CD4-positive, alpha-beta memory T cell (primary cell): ENCODE measurements around the gene TPX2. TPM values are rescaled to one million over a fixed set of nuclear protein-coding genes. Genes with fewer than 3 reads are reported as not detected.

Experiments used
- CTCF ChIA-PET: fragments of 350-600 bp; sonication (Branson Sonifier 250); formaldehyde crosslinking; loops from one replicate; lab custom pipeline; 2021; ENCODE audit warnings: inconsistent platforms; ENCODE audit not compliant: partially characterized antibody; lab: Charles Lee
- POLR2A ChIA-PET: fragments of 350-600 bp; sonication (Branson Sonifier 250); formaldehyde crosslinking; loops from one replicate; lab custom pipeline; 2021; ENCODE audit not compliant: partially characterized antibody; lab: Charles Lee
- DNase-seq, 5 donors: peaks; one replicate each; pipeline versions ENCODE4 v3.0.0 to v3.0.0-alpha.2; 2020 to 2022; ENCODE audit warnings: mixed read lengths in 1 of 5
- H3K27ac ChIP-seq: one replicate; pipeline ENCODE4 v1.7.0; 2013; ENCODE audit warnings: low read depth, low read length
- H3K27me3 ChIP-seq: 2 replicates; pipeline ENCODE4 v1.7.0; 2013; ENCODE audit warnings: mild to moderate bottlenecking, low read length, moderate library complexity; ENCODE audit not compliant: insufficient read depth
- H3K36me3 ChIP-seq: 2 replicates; pipeline ENCODE4 v1.7.0; 2013; ENCODE audit warnings: mild to moderate bottlenecking, low read length, moderate library complexity; ENCODE audit not compliant: insufficient read depth
- H3K4me1 ChIP-seq: 2 replicates; pipeline ENCODE4 v1.7.0; 2013; ENCODE audit warnings: mild to moderate bottlenecking, low read length, moderate library complexity; ENCODE audit not compliant: insufficient read depth
- H3K4me3 ChIP-seq, 2 donors: one replicate each; pipeline ENCODE4 v1.7.0; 2013; ENCODE audit warnings: low read length in 2 of 2, mild to moderate bottlenecking in 1 of 2
- H3K9me3 ChIP-seq, 2 donors: one replicate each; pipeline ENCODE4 v1.7.0; 2013; ENCODE audit warnings: low read length in 2 of 2, control low read depth in 1 of 2; ENCODE audit not compliant: control insufficient read depth in 1 of 2
- H3K27ac Mint-ChIP-seq, 7 donors: one replicate each; pipeline ENCODE4 v1.8.0; 2020 to 2021; ENCODE audit warnings: mixed read lengths in 7 of 7, mild to moderate bottlenecking in 6 of 7, inconsistent platforms in 3 of 7, moderate library complexity in 3 of 7
- H3K27me3 Mint-ChIP-seq, 2 donors: one replicate each; pipeline ENCODE4 v1.8.0; 2020 to 2021; ENCODE audit warnings: mixed read lengths in 2 of 2
- H3K36me3 Mint-ChIP-seq, 2 donors: one replicate each; pipeline ENCODE4 v1.8.0; 2020 to 2021; ENCODE audit warnings: mixed read lengths in 2 of 2, inconsistent platforms in 1 of 2, mild to moderate bottlenecking in 1 of 2
- H3K4me1 Mint-ChIP-seq, 4 donors: one replicate each; pipeline ENCODE4 v1.8.0; 2020 to 2021; ENCODE audit warnings: mixed read lengths in 4 of 4, mild to moderate bottlenecking in 1 of 4
- H3K4me3 Mint-ChIP-seq, 8 donors: one replicate each; pipeline ENCODE4 v1.8.0; 2020 to 2021; ENCODE audit warnings: mixed read lengths in 8 of 8, mild to moderate bottlenecking in 7 of 8, moderate library complexity in 6 of 8, inconsistent platforms in 3 of 8
- H3K9me3 Mint-ChIP-seq, 8 donors: one replicate each; pipeline ENCODE4 v1.8.0; 2020 to 2021; ENCODE audit warnings: mixed read lengths in 8 of 8, mild to moderate bottlenecking in 5 of 8, inconsistent platforms in 3 of 8, moderate library complexity in 1 of 8
- intact Hi-C: fragments of 100-400 bp; cut with micrococcal nuclease; formaldehyde crosslinking; loops from one replicate; pipeline ENCODE4 v1.15.1; 2023
- polyA plus RNA-seq, 2 donors: library from polyadenylated mRNA; unstranded; fragments of 300-500 nt; fragmentation: Illumina TruSeq; gene quantifications; one replicate each; pipeline ENCODE4 v1.2.3, GENCODE V29; 2021
- total RNA-seq, 2 experiments: library from RNA; stranded (reverse); gene quantifications; one replicate each; pipeline ENCODE4 v1.2.3, GENCODE V29; 2021

TPX2 gene
- total and polyA plus RNA-seq, 4 experiments from 2014 or later: 0.30 to 0.85 (median 0.60) TPM

DNA sequence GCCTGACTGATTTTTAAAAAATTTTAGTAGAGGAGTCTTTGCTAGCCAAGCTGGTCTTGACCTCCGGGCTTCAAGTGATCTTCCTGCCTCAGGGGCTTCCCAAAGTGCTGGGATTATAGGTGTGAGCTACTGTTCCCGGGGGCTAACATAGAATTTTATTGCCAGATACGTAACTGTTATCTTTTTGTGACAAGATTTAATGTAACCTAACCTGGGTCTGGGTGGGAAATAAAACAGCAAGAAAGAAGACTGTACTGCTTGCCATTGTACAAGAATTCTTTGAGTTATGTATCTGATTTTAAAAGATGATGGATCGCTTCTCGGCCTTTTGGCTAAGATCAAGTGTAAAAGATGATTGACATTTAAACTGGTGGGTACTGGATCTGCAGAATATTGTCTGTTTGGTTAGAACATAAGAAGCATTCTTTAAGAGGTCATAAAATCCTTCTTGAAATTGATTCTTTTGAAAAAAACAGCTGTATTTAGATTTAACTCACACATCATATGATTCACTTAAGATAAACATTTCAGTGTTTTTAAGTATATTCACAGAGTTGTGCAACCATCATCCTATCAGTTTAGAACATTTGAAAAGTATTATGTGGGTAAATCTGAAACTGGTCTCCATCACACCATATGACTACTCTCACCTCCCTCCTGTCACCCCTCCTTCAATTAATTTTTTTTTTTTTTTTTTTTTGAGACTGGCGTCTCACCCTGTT lies 21.6 kb downstream of the TPX2 start:
- intact Hi-C loops: no loop called here
- POLR2A ChIA-PET: no interaction called here
- Mint-ChIP-seq H3K9me3 (peaks cover 0 to 2% (median 0%) of the 10 kb centered on the region in 8 donors), H3K4me1 (peaks cover 0 to 8% (median 3%) of the 10 kb centered on the region in 4 donors), H3K36me3 (no peaks in the 10 kb centered on the region), H3K27ac (peak overlapping the region in 1 of 7 donors; percentile 7), H3K27me3 (no peaks in the 10 kb centered on the region), H3K4me3 (no peak overlapping the region)
- Histone ChIP-seq H3K9me3 (no peaks in the 10 kb centered on the region), H3K27ac (no peak overlapping the region), H3K4me1 (no peaks in the 10 kb centered on the region), H3K36me3 (no peaks in the 10 kb centered on the region), H3K4me3 (no peak overlapping the region), H3K27me3 (no peaks in the 10 kb centered on the region)
- CTCF ChIA-PET: no interaction called here
- no peak for DNase-seq

DNA sequence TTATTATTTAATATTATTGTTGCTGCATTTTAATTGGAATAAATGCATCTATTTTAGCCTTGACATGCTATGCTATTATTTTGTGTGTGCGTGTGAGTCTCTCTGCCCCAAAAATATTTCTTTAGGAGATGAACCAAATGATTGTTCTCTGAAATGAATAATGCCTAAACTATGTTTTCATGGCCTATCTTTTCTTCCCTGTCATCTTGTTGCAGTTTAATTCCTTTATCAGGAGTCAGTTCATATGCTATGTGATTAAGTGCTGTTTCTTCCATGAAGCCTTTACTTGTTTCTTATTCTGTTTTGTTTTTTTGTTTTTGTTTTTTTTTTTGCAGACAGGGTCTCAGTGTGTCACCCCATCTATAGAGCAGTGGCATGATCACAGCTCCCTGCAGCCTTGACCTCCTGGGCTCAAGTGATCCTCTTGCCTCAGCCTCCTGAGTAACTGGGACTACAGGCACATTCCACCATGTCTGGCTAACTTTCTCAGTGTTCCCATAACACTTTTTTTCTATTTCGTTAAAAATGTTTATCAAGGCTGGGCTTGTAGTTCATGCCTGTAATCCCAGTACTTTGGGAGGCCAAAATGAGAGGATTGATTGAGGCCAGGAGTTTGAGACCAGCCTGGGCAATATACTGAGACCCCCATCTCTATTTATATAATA lies 25.7 kb downstream of the TPX2 start:
- Histone ChIP-seq H3K27ac (no peak overlapping the region), H3K36me3 (no peaks in the 10 kb centered on the region), H3K9me3 (no peaks in the 10 kb centered on the region), H3K27me3 (no peaks in the 10 kb centered on the region), H3K4me1 (peaks cover under 1% of the 10 kb centered on the region), H3K4me3 (no peak overlapping the region)
- no peak overlapping the region for H3K4me3 Mint-ChIP-seq
- no peak for DNase-seq
- ChIA-PET POLR2A (no interaction called here), CTCF (no interaction called here)
- H3K9me3 Mint-ChIP-seq: peaks cover 0 to 2% (median 0%) of the 10 kb centered on the region in 8 donors
- no peak overlapping the region for H3K27ac Mint-ChIP-seq
- intact Hi-C loops: no loop called here
- H3K4me1 Mint-ChIP-seq: peaks cover 0 to 5% (median 1%) of the 10 kb centered on the region in 4 donors
- H3K36me3 Mint-ChIP-seq: no peaks in the 10 kb centered on the region
- H3K27me3 Mint-ChIP-seq: no peaks in the 10 kb centered on the region

- Histone ChIP-seq H3K4me3 (no peak overlapping the region), H3K9me3 (no peaks in the 10 kb centered on the region), H3K4me1 (peaks cover 4% of the 10 kb centered on the region), H3K36me3 (no peaks in the 10 kb centered on the region), H3K27me3 (no peaks in the 10 kb centered on the region), H3K27ac (no peak overlapping the region)
- H3K36me3 Mint-ChIP-seq: no peaks in the 10 kb centered on the region
- DNase-seq: no peak
- H3K27ac Mint-ChIP-seq: no peak overlapping the region
- H3K27me3 Mint-ChIP-seq: no peaks in the 10 kb centered on the region
- intact Hi-C loops: no loop called here
- H3K9me3 Mint-ChIP-seq: no peaks in the 10 kb centered on the region
- peaks cover 7 to 11% (median 9%) of the 10 kb centered on the region in 4 donors for H3K4me1 Mint-ChIP-seq
- H3K4me3 Mint-ChIP-seq: no peak overlapping the region
- ChIA-PET POLR2A (no interaction called here), CTCF (no interaction called here)
Observed at GRCh38 chr20:31767805-31768204, 28.7 kb downstream of the TPX2 start.

- H3K4me3 Mint-ChIP-seq: peak overlapping the region in 6 of 8 donors; percentile 27 to 71 (median 52)
- Histone ChIP-seq H3K36me3 (no peaks in the 10 kb centered on the region), H3K27ac (no peak overlapping the region), H3K4me1 (peaks cover 4% of the 10 kb centered on the region), H3K27me3 (no peaks in the 10 kb centered on the region), H3K4me3 (no peak overlapping the region), H3K9me3 (no peaks in the 10 kb centered on the region)
- peak overlapping the region in 1 of 7 donors; percentile 17 for H3K27ac Mint-ChIP-seq
- H3K9me3 Mint-ChIP-seq: peaks cover 0 to 2% (median 0%) of the 10 kb centered on the region in 8 donors
- ChIA-PET POLR2A (interaction anchor here (0.5 kb wide), 1 partner anchor 1051 kb away, joined by 4 read pairs; no protein-coding TSS in a partner anchor), CTCF (no interaction called here)
- H3K4me1 Mint-ChIP-seq: peaks cover 7 to 11% (median 9%) of the 10 kb centered on the region in 4 donors
- H3K36me3 Mint-ChIP-seq: no peaks in the 10 kb centered on the region
- DNase-seq: no peak
- intact Hi-C loops: no loop called here
- no peaks in the 10 kb centered on the region for H3K27me3 Mint-ChIP-seq
Observed at GRCh38 chr20:31769681-31770080, 30.6 kb downstream of the TPX2 start.

DNA sequence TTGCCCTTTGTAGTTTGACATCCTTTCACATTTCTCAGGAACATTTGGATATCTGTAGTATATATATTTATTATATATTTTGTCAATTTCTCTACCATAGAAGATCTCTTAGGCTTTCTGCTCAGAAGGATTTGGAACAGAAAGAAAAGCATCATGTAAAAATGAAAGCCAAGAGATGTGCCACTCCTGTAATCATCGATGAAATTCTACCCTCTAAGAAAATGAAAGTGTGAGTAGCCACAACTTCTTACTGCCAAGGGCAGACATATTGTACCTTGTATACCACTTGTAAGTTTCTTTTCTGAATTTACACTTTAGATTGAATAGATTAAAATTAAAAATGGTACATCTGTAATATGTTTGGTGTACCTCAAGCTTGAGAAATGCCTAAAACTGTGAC lies 31.2 kb downstream of the TPX2 start:
- DNase-seq: peak in 4 of 5 donors; percentile 3 to 9 (median 6)
- H3K27me3 Mint-ChIP-seq: no peaks in the 10 kb centered on the region
- peaks cover 7 to 11% (median 9%) of the 10 kb centered on the region in 4 donors for H3K4me1 Mint-ChIP-seq
- ChIA-PET CTCF (no interaction called here), POLR2A (interaction anchor here (0.6 to 1.2 kb wide), 2 partner anchors 32 to 46 kb away, joined by 3 to 5 read pairs; no protein-coding TSS in a partner anchor)
- no peaks in the 10 kb centered on the region for H3K27me3 ChIP-seq
- intact Hi-C loops: no loop called here
- peak overlapping the region in 1 of 2 donors; percentile 32 for H3K4me3 ChIP-seq
- H3K27ac ChIP-seq: no peak overlapping the region
- H3K36me3 Mint-ChIP-seq: no peaks in the 10 kb centered on the region
- H3K36me3 ChIP-seq: no peaks in the 10 kb centered on the region
- peak overlapping the region in 2 of 7 donors; percentile 41 to 76 for H3K27ac Mint-ChIP-seq
- H3K9me3 ChIP-seq: no peaks in the 10 kb centered on the region
- H3K4me1 ChIP-seq: peaks cover 4% of the 10 kb centered on the region
- peaks cover 0 to 2% (median 0%) of the 10 kb centered on the region in 8 donors for H3K9me3 Mint-ChIP-seq
- H3K4me3 Mint-ChIP-seq: peak overlapping the region in 7 of 8 donors; percentile 52 to 71 (median 61)

GRCh38 chr20:31774408-31774807 lies 35.3 kb downstream of the TPX2 start:
- H3K4me1 Mint-ChIP-seq: peaks cover 4 to 11% (median 9%) of the 10 kb centered on the region in 4 donors
- H3K4me3 ChIP-seq: no peak overlapping the region
- ChIA-PET POLR2A (no interaction called here), CTCF (no interaction called here)
- peaks cover 4% of the 10 kb centered on the region for H3K4me1 ChIP-seq
- H3K27ac ChIP-seq: no peak overlapping the region
- H3K27ac Mint-ChIP-seq: peak overlapping the region in 1 of 7 donors; percentile 25
- no peaks in the 10 kb centered on the region for H3K36me3 ChIP-seq
- no peaks in the 10 kb centered on the region for H3K9me3 ChIP-seq
- H3K36me3 Mint-ChIP-seq: no peaks in the 10 kb centered on the region
- H3K4me3 Mint-ChIP-seq: no peak overlapping the region
- no peak for DNase-seq
- H3K27me3 Mint-ChIP-seq: no peaks in the 10 kb centered on the region
- peaks cover 0 to 2% (median 0%) of the 10 kb centered on the region in 8 donors for H3K9me3 Mint-ChIP-seq
- intact Hi-C loops: no loop called here
- H3K27me3 ChIP-seq: no peaks in the 10 kb centered on the region

DNA sequence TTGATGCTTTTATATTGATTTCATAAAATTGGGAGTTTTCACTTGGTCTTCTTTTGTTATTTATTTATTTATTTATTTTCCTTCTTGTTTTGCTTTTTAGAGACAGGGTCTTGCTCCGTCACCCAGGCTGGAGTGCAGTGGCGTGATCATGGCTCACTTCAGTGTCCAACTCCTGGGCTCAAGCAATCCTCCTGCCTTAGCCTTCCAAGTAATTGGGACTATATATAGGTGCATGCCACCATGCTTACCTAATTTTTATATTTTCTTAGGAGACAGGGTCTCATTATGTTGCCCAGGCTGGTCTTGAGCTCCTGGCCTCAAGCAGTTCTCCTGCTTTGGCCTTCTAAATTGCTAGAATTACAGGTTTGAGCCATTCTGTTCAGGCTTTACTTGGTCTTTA lies 41.7 kb downstream of the TPX2 start:
- no peak overlapping the region for H3K4me3 Mint-ChIP-seq
- H3K36me3 Mint-ChIP-seq: no peaks in the 10 kb centered on the region
- ChIA-PET POLR2A (no interaction called here), CTCF (no interaction called here)
- intact Hi-C loops: no loop called here
- Histone ChIP-seq H3K36me3 (no peaks in the 10 kb centered on the region), H3K4me1 (no peaks in the 10 kb centered on the region), H3K27me3 (no peaks in the 10 kb centered on the region), H3K4me3 (no peak overlapping the region), H3K27ac (no peak overlapping the region), H3K9me3 (no peaks in the 10 kb centered on the region)
- H3K9me3 Mint-ChIP-seq: no peaks in the 10 kb centered on the region
- DNase-seq: no peak
- H3K27me3 Mint-ChIP-seq: no peaks in the 10 kb centered on the region
- no peak overlapping the region for H3K27ac Mint-ChIP-seq
- no peaks in the 10 kb centered on the region for H3K4me1 Mint-ChIP-seq
